Activated CD4-positive, alpha-beta T cell treated with anti-CD3 and anti-CD28 coated beads for 36 hours (primary cell): ENCODE results near the gene ST6GALNAC6. TPM values are rescaled to one million over a fixed set of nuclear protein-coding genes. Genes with fewer than 3 reads are reported as not detected.
"Not testable (repeated sequence)": the region's sequence is repeated elsewhere in the genome, so short reads cannot be mapped to it uniquely, and the experiment has no call there.

Experiments
- ATAC-seq: fragments of 200-7000 bp; cut with Tn5 transposase; one replicate; pipeline ENCODE4 v1.10.0; 2021; ENCODE audit warnings: mild to moderate bottlenecking, moderate library complexity
- CTCF ChIA-PET: fragments of 350-600 bp; sonication (Branson Sonifier 250); formaldehyde crosslinking; loops from one replicate; lab custom pipeline; 2021; ENCODE audit warnings: antibody characterized with exemption; lab: Charles Lee
- POLR2A ChIA-PET: fragments of 350-600 bp; sonication (Branson Sonifier 250); formaldehyde crosslinking; loops from one replicate; lab custom pipeline; 2021; ENCODE audit warnings: antibody characterized with exemption, inconsistent platforms; lab: Charles Lee
- DNase-seq: peaks from one replicate; pipeline ENCODE4 v3.0.0-alpha.2; 2020
- H3K27ac Mint-ChIP-seq: one replicate; pipeline ENCODE4 v1.8.0; 2021; ENCODE audit warnings: mixed read lengths
- H3K27me3 Mint-ChIP-seq: one replicate; pipeline ENCODE4 v1.8.0; 2021; ENCODE audit warnings: mixed read lengths
- H3K36me3 Mint-ChIP-seq: one replicate; pipeline ENCODE4 v1.8.0; 2021; ENCODE audit warnings: low read depth, mixed read lengths
- H3K4me1 Mint-ChIP-seq: one replicate; pipeline ENCODE4 v1.8.0; 2021; ENCODE audit warnings: mixed read lengths
- H3K4me3 Mint-ChIP-seq: one replicate; pipeline ENCODE4 v1.8.0; 2021; ENCODE audit warnings: mild to moderate bottlenecking, moderate library complexity, mixed read lengths
- H3K9me3 Mint-ChIP-seq: one replicate; pipeline ENCODE4 v1.8.0; 2021; ENCODE audit warnings: low read depth, mixed read lengths
- intact Hi-C, 2 experiments: fragments of 100-400 bp; cut with DNase I in 1 of 2; cut with micrococcal nuclease in 1 of 2; formaldehyde crosslinking; loops; one replicate each; pipeline versions ENCODE4 v1.14.2 to v1.15.1; 2022 to 2024; cut with DNase I, micrococcal nuclease
- microRNA-seq: library from miRNA; unstranded; fragments of <30 nt; microRNA quantifications from one replicate; pipeline ENCODE4 v1.2.0, GENCODE V29; 2021; ENCODE audit warnings: borderline replicate concordance
- total RNA-seq, 2 experiments: library from RNA; stranded (reverse); gene quantifications; one replicate each; pipeline ENCODE4 v1.2.3, GENCODE V29; 2021

Gene ST6GALNAC6
- total RNA-seq, 2 experiments from 2014 or later: 46.3 to 63.3 TPM

- DNase-seq, H3K27me3 Mint-ChIP-seq, ATAC-seq, H3K27ac Mint-ChIP-seq, H3K4me1 Mint-ChIP-seq, H3K4me3 Mint-ChIP-seq, intact Hi-C loops: not testable (repeated sequence)
- Mint-ChIP-seq H3K9me3 (peaks cover 16% of the 10 kb centered on the region), H3K36me3 (peaks cover 17% of the 10 kb centered on the region)
- POLR2A ChIA-PET: interaction anchor here (0.9 kb wide), 1 partner anchor 20 kb away, joined by 3 read pairs; no protein-coding TSS in a partner anchor
- CTCF ChIA-PET: interaction anchor here (0.8 to 2.6 kb wide), 3 partner anchors 14 to 69 kb away, joined by 3 to 9 read pairs (median 3); no protein-coding TSS in a partner anchor
Measured at GRCh38 chr9:127845619-127846018, 53.8 kb downstream of the ST6GALNAC6 start.

- Mint-ChIP-seq H3K36me3 (peaks cover 13% of the 10 kb centered on the region), H3K27me3 (no peaks in the 10 kb centered on the region), H3K4me3 (no peak overlapping the region), H3K9me3 (peaks cover 13% of the 10 kb centered on the region), H3K27ac (no peak overlapping the region), H3K4me1 (no peaks in the 10 kb centered on the region)
- ChIA-PET CTCF (interaction anchor here (0.8 to 2.6 kb wide), 4 partner anchors 14 to 78 kb away, joined by 3 to 9 read pairs (median 3); no protein-coding TSS in a partner anchor), POLR2A (interaction anchor here (0.9 kb wide), 1 partner anchor 21 kb away, joined by 3 read pairs; no protein-coding TSS in a partner anchor)
- ATAC-seq (no peak), DNase-seq (no peak)
- intact Hi-C loops: no loop called here
Measured at GRCh38 chr9:127844821-127845359, 54.5 kb downstream of the ST6GALNAC6 start.

- ChIA-PET CTCF (interaction anchor here (1.0 to 2.4 kb wide), 2 partner anchors 28 to 48 kb away, joined by 3 to 9 read pairs; no protein-coding TSS in a partner anchor), POLR2A (interaction anchor here (0.6 to 1.0 kb wide), 2 partner anchors 44 to 78 kb away, joined by 3 to 6 read pairs; no protein-coding TSS in a partner anchor)
- H3K27ac Mint-ChIP-seq: no peak overlapping the region
- ATAC-seq (no peak), DNase-seq (no peak)
- no peaks in the 10 kb centered on the region for H3K4me1 Mint-ChIP-seq
- H3K4me3 Mint-ChIP-seq: no peak overlapping the region
- intact Hi-C loops: no loop called here
- H3K9me3 Mint-ChIP-seq: no peaks in the 10 kb centered on the region
- no peaks in the 10 kb centered on the region for H3K36me3 Mint-ChIP-seq
- H3K27me3 Mint-ChIP-seq: no peaks in the 10 kb centered on the region
Measured at GRCh38 chr9:127841087-127841835, 58.1 kb downstream of the ST6GALNAC6 start.

GRCh38 chr9:127838375-127839078, 60.9 kb downstream of the ST6GALNAC6 start:
- DNase-seq: no peak
- CTCF ChIA-PET: interaction anchor here (2.4 kb wide), 1 partner anchor 31 kb away, joined by 9 read pairs; no protein-coding TSS in a partner anchor
- Mint-ChIP-seq H3K27ac (no peak overlapping the region), H3K9me3 (no peaks in the 10 kb centered on the region), H3K36me3 (no peaks in the 10 kb centered on the region), H3K4me3 (no peak overlapping the region), H3K27me3 (no peaks in the 10 kb centered on the region), H3K4me1 (peaks cover 10% of the 10 kb centered on the region)
- intact Hi-C loops: no loop called here
- ATAC-seq: no peak
- POLR2A ChIA-PET: interaction anchor here (0.6 kb wide), 1 partner anchor 109 kb away, joined by 3 read pairs; no protein-coding TSS in a partner anchor

DNA sequence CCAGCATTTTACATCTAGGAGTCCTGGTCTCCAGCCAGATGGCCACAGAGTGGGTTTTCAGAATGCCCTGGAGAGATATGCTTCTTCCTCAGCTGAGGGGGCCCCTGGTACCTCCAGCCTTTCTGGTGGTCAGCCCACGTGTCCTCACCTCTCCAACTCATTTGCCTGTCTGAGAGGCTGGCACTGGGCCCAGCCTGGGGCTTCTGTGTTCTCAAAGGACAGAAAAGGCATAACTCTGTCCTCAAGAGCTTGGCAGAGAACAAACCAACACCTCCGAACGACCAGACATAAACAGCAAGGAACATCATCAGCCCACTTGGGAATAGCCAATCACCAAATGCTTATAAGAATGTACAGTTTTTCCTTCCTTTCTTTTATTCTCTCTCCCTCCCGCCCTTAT, 62.1 kb downstream of the ST6GALNAC6 start:
- peaks cover 18% of the 10 kb centered on the region for H3K4me1 Mint-ChIP-seq
- intact Hi-C loops: no loop called here
- ChIA-PET CTCF (interaction anchor here (0.7 to 2.0 kb wide), 2 partner anchors 33 to 668 kb away, joined by 3 to 5 read pairs; no protein-coding TSS in a partner anchor), POLR2A (no interaction called here)
- H3K27me3 Mint-ChIP-seq: no peaks in the 10 kb centered on the region
- H3K4me3 Mint-ChIP-seq: no peak overlapping the region
- no peak overlapping the region for H3K27ac Mint-ChIP-seq
- H3K9me3 Mint-ChIP-seq: no peaks in the 10 kb centered on the region
- DNase-seq (no peak), ATAC-seq (no peak)
- peaks cover 1% of the 10 kb centered on the region for H3K36me3 Mint-ChIP-seq

DNA sequence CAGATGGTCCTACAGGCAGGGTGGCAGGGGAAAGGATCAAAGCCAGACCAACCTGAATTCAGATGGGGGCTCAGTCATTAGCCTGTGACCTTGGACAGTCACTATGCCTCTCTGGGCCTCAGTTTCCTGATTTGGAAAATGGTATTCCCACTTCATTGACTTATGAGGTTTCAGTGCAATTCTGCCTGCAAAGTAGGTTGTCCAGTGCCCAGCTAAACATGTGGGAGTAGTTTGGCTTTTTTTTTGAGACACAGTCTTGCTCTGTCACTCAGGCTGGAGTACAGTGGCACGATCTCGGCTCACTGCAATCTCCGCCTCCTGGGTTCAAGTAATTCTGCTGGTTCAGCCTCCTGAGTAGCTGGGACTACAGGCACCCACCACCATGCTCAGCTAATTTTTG, 62.8 kb downstream of the ST6GALNAC6 start:
- H3K4me3 Mint-ChIP-seq, H3K9me3 Mint-ChIP-seq, ATAC-seq, DNase-seq, H3K36me3 Mint-ChIP-seq, POLR2A ChIA-PET, H3K27me3 Mint-ChIP-seq, H3K27ac Mint-ChIP-seq, intact Hi-C loops: not testable (repeated sequence)
- peaks cover 20% of the 10 kb centered on the region for H3K4me1 Mint-ChIP-seq
- CTCF ChIA-PET: interaction anchor here (2.0 kb wide), 1 partner anchor 33 kb away, joined by 5 read pairs; no protein-coding TSS in a partner anchor

- Mint-ChIP-seq H3K36me3 (peaks cover 2% of the 10 kb centered on the region), H3K4me3 (no peak overlapping the region), H3K27me3 (no peaks in the 10 kb centered on the region), H3K4me1 (peaks cover 20% of the 10 kb centered on the region), H3K9me3 (no peaks in the 10 kb centered on the region), H3K27ac (no peak overlapping the region)
- ATAC-seq (peak; percentile 57), DNase-seq (peak; percentile 57)
- intact Hi-C loops: no loop called here
- ChIA-PET CTCF (interaction anchor here (0.6 to 2.0 kb wide), 3 partner anchors 34 to 293 kb away, joined by 3 to 6 read pairs (median 5); partner anchors contain the start of gene TOR2A), POLR2A (no interaction called here)
Measured at GRCh38 chr9:127835991-127836516, 63.3 kb downstream of the ST6GALNAC6 start.

Small RNAs within 50 kb of the gene (microRNA-seq; reads per million reads assigned to microRNA genes)
- not detected for gene MIR4672

Other genes with a start within 250 kb of the ST6GALNAC6 start
- not detected for gene CFAP157, start 192.6 kb downstream of the ST6GALNAC6 start, total RNA-seq
- 10 to 100 TPM; 12.9 to 15.1 TPM for gene PTRH1, start 183.9 kb downstream of the ST6GALNAC6 start, total RNA-seq
- gene TTC16, start 183.5 kb downstream of the ST6GALNAC6 start, total RNA-seq: under 1 TPM; 0.16 to 0.30 TPM
- 10 to 100 TPM; 11.3 to 14.0 TPM for gene TOR2A, start 164.3 kb downstream of the ST6GALNAC6 start, total RNA-seq
- 10 to 100 TPM; 30.3 to 35.2 TPM for gene SH2D3C, start 120.9 kb downstream of the ST6GALNAC6 start, total RNA-seq
- 10 to 100 TPM; 63.8 to 80.4 TPM for gene CDK9, start 113.6 kb downstream of the ST6GALNAC6 start, total RNA-seq
- gene FPGS, start 96.7 kb downstream of the ST6GALNAC6 start, total RNA-seq: 10 to 100 TPM; 71.9 to 80.4 TPM
- 10 to 100 TPM; 13.9 to 15.2 TPM for gene ENG, start 44.9 kb downstream of the ST6GALNAC6 start, total RNA-seq
- gene AK1, start 21.9 kb downstream of the ST6GALNAC6 start, total RNA-seq: 10 to 100 TPM; 14.5 to 23.9 TPM
- 10 to 100 TPM; 14.9 to 20.7 TPM for gene ST6GALNAC4, start 17.4 kb upstream of the ST6GALNAC6 start, total RNA-seq
- gene PIP5KL1, start 31.2 kb upstream of the ST6GALNAC6 start, total RNA-seq: 1 to 10 TPM; 1.9 to 2.8 TPM
- gene DPM2, start 38.3 kb upstream of the ST6GALNAC6 start, total RNA-seq: 10 to 100 TPM; 44.1 to 46.6 TPM
- gene EEIG1, start 81.4 kb upstream of the ST6GALNAC6 start, total RNA-seq: 10 to 100 TPM; 56.2 to 58.4 TPM
- 10 to 100 TPM; 11.3 to 13.7 TPM for gene NAIF1, start 167.7 kb upstream of the ST6GALNAC6 start, total RNA-seq
- 10 to 100 TPM in 1 of 2 experiments, 1 to 10 TPM in 1; 6.9 to 10.8 TPM for gene SLC25A25, start 168.6 kb upstream of the ST6GALNAC6 start, total RNA-seq
- 10 to 100 TPM; 47.7 to 48.5 TPM for gene PTGES2, start 228.1 kb upstream of the ST6GALNAC6 start, total RNA-seq
- gene LCN2, start 249.8 kb upstream of the ST6GALNAC6 start, total RNA-seq: not detected